HEK293T (cell line): ENCODE measurements around the gene AMPD1.

Source experiments
- CTCF ChIA-PET: fragments of 350-600 bp; formaldehyde crosslinking; extraction: SDS; loops from one replicate; lab custom pipeline; 2021; ENCODE audit warnings: antibody characterized with exemption, inconsistent platforms; lab: Yijun Ruan, JAX
- POLR2A ChIA-PET: fragments of 350-600 bp; formaldehyde crosslinking; extraction: SDS; loops from one replicate; lab custom pipeline; 2020; ENCODE audit warnings: antibody characterized with exemption, inconsistent platforms; lab: Yijun Ruan, JAX
- DNase-seq: peaks from one replicate; pipeline ENCODE4 v3.0.0; 2012; ENCODE audit warnings: mixed read lengths; ENCODE audit errors: extremely low spot score
- ARNT ChIP-seq: fragments of 450-650 bp; IDR thresholded peaks from 2 replicates; pipeline ENCODE4 v1.6.1; 2017; ENCODE audit warnings: mild to moderate bottlenecking
- BHLHE40 ChIP-seq: fragments of 450-650 bp; IDR thresholded peaks from 2 replicates; pipeline ENCODE4 v1.6.1; 2016; ENCODE audit warnings: mild to moderate bottlenecking, moderate library complexity, borderline replicate concordance
- CTBP1 ChIP-seq: fragments of 450-650 bp; IDR thresholded peaks from 2 replicates; pipeline ENCODE4 v1.6.1; 2016; ENCODE audit warnings: borderline replicate concordance
- ELF4 ChIP-seq: fragments of 450-650 bp; IDR thresholded peaks from 2 replicates; pipeline ENCODE4 v1.6.1; 2017; ENCODE audit warnings: antibody characterized with exemption
- FOXA1 ChIP-seq: fragments of 450-650 bp; IDR thresholded peaks from 2 replicates; pipeline ENCODE4 v1.6.1; 2016; ENCODE audit warnings: mild to moderate bottlenecking
- FOXK2 ChIP-seq: fragments of 450-650 bp; IDR thresholded peaks from 2 replicates; pipeline ENCODE4 v1.6.1; 2016; ENCODE audit warnings: mild to moderate bottlenecking
- FOXM1 ChIP-seq: fragments of 450-650 bp; IDR thresholded peaks from 2 replicates; pipeline ENCODE4 v1.6.1; 2017; ENCODE audit warnings: mild to moderate bottlenecking, borderline replicate concordance
- HDGF ChIP-seq: fragments of 450-650 bp; IDR thresholded peaks from 2 replicates; pipeline ENCODE4 v1.6.1; 2017; ENCODE audit warnings: antibody characterized with exemption, borderline replicate concordance
- L3MBTL2 ChIP-seq: fragments of 450-650 bp; conservative IDR thresholded peaks from 2 replicates; pipeline ENCODE4 v1.6.1; 2016; ENCODE audit warnings: mild to moderate bottlenecking
- LEF1 ChIP-seq: fragments of 450-650 bp; IDR thresholded peaks from 2 replicates; pipeline ENCODE4 v1.6.1; 2017; ENCODE audit warnings: mild to moderate bottlenecking, borderline replicate concordance
- NFRKB ChIP-seq: fragments of 450-650 bp; IDR thresholded peaks from 2 replicates; pipeline ENCODE4 v1.6.1; 2016; ENCODE audit warnings: mild to moderate bottlenecking, moderate library complexity
- PKNOX1 ChIP-seq: fragments of 450-650 bp; IDR thresholded peaks from 2 replicates; pipeline ENCODE4 v1.6.1; 2016
- SP1 ChIP-seq: fragments of 450-650 bp; IDR thresholded peaks from 2 replicates; pipeline ENCODE4 v1.6.1; 2017
- SUZ12 ChIP-seq: fragments of 450-650 bp; IDR thresholded peaks from 2 replicates; pipeline ENCODE4 v1.6.1; 2016; ENCODE audit warnings: mild to moderate bottlenecking
- TARDBP ChIP-seq: fragments of 450-650 bp; IDR thresholded peaks from 2 replicates; pipeline ENCODE4 v1.6.1; 2016
- ZNF384 ChIP-seq: fragments of 450-650 bp; IDR thresholded peaks from 2 replicates; pipeline ENCODE4 v1.6.1; 2016

AMPD1 gene

GRCh38 chr1:114641377-114641776, 54.0 kb downstream of the AMPD1 start:
- TF ChIP-seq ARNT (no peak), HDGF (no peak), CTBP1 (no peak), PKNOX1 (no peak), BHLHE40 (no peak)
- DNase-seq = no peak
- ChIA-PET POLR2A (no interaction called here), CTCF (no interaction called here)

- ChIA-PET CTCF (no interaction called here), POLR2A (interaction anchor here (1.0 kb wide), 1 partner anchor 31 kb away, joined by 3 read pairs; the partner anchor contains the start of gene DENND2C)
- no peak for TF ChIP-seq PKNOX1
- TF ChIP-seq LEF1 = no peak
- TF ChIP-seq ELF4 = no peak
- TF ChIP-seq FOXM1 = no peak
- TF ChIP-seq HDGF = no peak
- no peak for TF ChIP-seq ARNT
- TF ChIP-seq SP1 = no peak
- no peak for DNase-seq
These were observed 56.4 kb downstream of the AMPD1 start for GRCh38 chr1:114638910-114639309.

- ChIA-PET POLR2A (no interaction called here), CTCF (no interaction called here)
These were observed 62.9 kb downstream of the AMPD1 start for GRCh38 chr1:114632427-114632826.

GRCh38 chr1:114627107-114627506, 68.2 kb downstream of the AMPD1 start:
- ChIA-PET POLR2A (no interaction called here), CTCF (no interaction called here)
- TF ChIP-seq ZNF384 = no peak
- no peak for TF ChIP-seq CTBP1
- no peak for TF ChIP-seq L3MBTL2
- no peak for TF ChIP-seq FOXA1
- no peak for TF ChIP-seq BHLHE40
- TF ChIP-seq ELF4 = no peak
- no peak for TF ChIP-seq PKNOX1
- TF ChIP-seq HDGF = no peak
- no peak for DNase-seq

More at GRCh38 chr1:114632427-114632826, 62.9 kb downstream of the AMPD1 start:
- no peak for DNase-seq
- peak; percentile 92 for TF ChIP-seq PKNOX1
- no peak for TF ChIP-seq CTBP1

- DNase-seq = no peak
- CTCF ChIA-PET = no interaction called here
- TF ChIP-seq ELF4 (no peak), CTBP1 (no peak), LEF1 (no peak), L3MBTL2 (no peak), SUZ12 (no peak), SP1 (no peak), HDGF (no peak), PKNOX1 (no peak), TARDBP (no peak), FOXK2 (no peak), NFRKB (no peak), FOXA1 (no peak), BHLHE40 (no peak)
- POLR2A ChIA-PET = no interaction called here
These were observed 72.0 kb downstream of the AMPD1 start for GRCh38 chr1:114623364-114623763.
